Head of caudate nucleus (tissue), 42 donors: ENCODE measurements around the gene DERA.
"Not testable (repeated sequence)": the region's sequence is repeated elsewhere in the genome, so short reads cannot be mapped to it uniquely, and the experiment has no call there.

Experiments
- DNase-seq, 42 donors: peaks; one replicate each; pipeline versions ENCODE4 v3.0.0 to v3.0.0-alpha.2; 2020 to 2021; ENCODE audit warnings: mixed read lengths in 7 of 42
- intact Hi-C: fragments of 100-400 bp; cut with DNase I; formaldehyde crosslinking; loops from one replicate; pipeline ENCODE4 v1.15.0; 2022

The DERA gene

GRCh38 chr12:15955281-15955680 lies 44.1 kb downstream of the DERA start:
- intact Hi-C loops, result no loop called here

DNA sequence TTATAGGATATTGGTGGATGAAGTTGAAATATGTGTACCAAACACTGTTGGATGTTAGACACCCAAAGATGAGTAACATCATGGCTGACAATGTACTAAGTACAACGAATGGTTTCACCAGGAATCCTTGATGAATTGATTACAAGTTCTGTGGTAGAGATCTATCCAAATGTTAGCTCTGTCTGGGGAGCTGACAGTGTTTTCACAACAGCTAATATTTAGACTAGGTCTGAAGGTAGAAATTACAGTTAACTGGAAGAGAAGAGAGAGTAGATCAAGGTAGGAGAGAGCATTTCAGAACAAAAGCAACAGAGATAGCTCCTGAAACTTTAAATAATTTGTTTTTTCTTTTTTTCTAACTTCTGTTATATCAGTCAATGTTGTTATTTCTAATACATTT lies 44.9 kb downstream of the DERA start:
- DNase-seq, result no peak
- intact Hi-C loops, result no loop called here

More at GRCh38 chr12:15955281-15955680, 44.1 kb downstream of the DERA start:
- DNase-seq, result no peak

- DNase-seq, result no peak
- intact Hi-C loops, result no loop called here
Measured at GRCh38 chr12:15956413-15957185, 45.5 kb downstream of the DERA start.

- DNase-seq, result no peak
- intact Hi-C loops, result no loop called here
Measured at GRCh38 chr12:15962760-15963159, 51.6 kb downstream of the DERA start.

DNA sequence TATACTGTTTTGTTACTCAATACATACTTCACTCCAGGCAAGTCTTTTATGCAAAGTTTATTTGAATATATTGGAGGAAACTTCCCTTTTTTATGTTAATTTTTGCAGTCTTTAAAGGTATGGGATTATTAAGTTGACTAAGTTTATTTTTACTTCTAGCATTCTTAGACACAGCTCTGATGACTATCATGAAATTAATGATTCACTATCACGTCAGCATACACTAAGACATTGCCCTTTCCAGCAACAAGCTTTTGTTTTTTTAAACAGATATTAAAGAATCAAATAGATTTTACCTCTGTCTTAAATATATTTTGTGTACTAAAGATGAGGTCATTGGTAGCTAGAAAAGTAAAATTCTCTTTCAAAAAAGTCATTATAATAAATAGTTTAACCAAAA lies 52.1 kb downstream of the DERA start:
- intact Hi-C loops, result no loop called here
- no peak for DNase-seq

GRCh38 chr12:15966426-15966825 lies 55.3 kb downstream of the DERA start:
- intact Hi-C loops, result no loop called here
- DNase-seq, result no peak

DNA sequence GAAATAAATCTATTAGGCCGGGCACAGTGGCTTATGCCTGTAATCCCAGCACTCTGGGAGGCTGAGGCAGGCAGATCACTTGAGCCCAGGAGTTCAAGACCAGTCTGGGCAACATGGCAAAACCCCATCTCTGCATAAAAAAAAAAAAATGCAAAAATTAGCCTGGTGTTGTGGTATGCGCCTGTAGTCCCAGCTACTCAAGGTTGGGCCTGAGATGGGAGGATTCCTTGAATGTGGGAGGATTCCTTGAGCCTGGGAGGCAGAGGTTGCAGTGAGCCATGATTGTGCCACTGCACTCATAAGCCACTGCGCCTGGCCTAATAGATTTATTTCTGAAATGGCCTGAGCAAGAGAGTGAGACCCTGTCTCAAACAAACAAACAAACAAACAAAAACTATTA lies 55.9 kb downstream of the DERA start:
- DNase-seq, intact Hi-C loops: not testable (repeated sequence)

- DNase-seq, result no peak
- intact Hi-C loops, result no loop called here
Measured at GRCh38 chr12:15971211-15971610, 60.1 kb downstream of the DERA start.

- no peak for DNase-seq
- intact Hi-C loops, result no loop called here
Measured at GRCh38 chr12:15972894-15973293, 61.8 kb downstream of the DERA start.

GRCh38 chr12:15977999-15978951 lies 67.1 kb downstream of the DERA start:
- DNase-seq, result no peak
- intact Hi-C loops, result no loop called here

GRCh38 chr12:15979096-15980092 lies 68.3 kb downstream of the DERA start:
- no peak for DNase-seq
- intact Hi-C loops, result no loop called here

DNA sequence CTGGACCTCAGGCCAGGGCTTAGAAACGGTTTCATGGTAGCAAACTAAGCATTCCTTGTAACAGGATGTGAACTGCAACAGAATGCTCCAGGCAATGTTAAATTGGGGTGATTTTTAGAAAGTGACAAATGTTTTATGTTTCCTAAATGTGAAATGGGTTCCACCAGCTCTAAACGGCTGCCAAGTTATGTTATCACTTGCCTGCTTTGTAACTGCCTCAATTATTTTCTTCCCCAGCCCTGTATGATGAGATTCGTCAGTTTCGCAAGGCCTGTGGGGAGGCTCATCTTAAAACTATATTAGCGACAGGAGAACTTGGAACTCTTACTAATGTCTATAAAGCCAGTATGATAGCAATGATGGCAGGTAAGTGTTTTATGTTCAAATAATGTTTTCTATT lies 70.9 kb downstream of the DERA start:
- intact Hi-C loops, result no loop called here
- DNase-seq, result no peak

DNA sequence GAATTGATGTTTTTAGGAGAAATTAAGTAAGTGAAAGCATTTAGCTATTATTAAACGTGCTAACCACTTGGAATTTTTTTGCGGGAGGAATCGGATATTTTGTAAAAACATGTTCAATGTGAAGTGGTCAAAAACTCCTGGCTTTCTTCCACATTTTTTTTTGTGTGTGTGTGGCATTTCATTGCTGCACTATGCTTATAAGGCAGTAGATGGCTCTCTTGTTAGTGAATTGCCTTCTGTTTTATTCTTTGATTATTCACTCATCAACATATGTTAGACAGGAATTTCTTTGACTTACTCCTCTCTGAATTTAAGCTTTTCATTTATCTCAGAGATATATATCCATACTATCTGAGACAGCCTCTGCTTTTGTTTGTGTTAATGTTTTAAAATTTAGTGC lies 71.3 kb downstream of the DERA start:
- intact Hi-C loops, result no loop called here
- peak in 1 of 42 donors; percentile 7 for DNase-seq

- no peak for DNase-seq
- intact Hi-C loops, result no loop called here
Measured at GRCh38 chr12:15982921-15983320, 71.8 kb downstream of the DERA start.

GRCh38 chr12:15984097-15984800 lies 73.1 kb downstream of the DERA start:
- intact Hi-C loops, result no loop called here
- no peak for DNase-seq

DNA sequence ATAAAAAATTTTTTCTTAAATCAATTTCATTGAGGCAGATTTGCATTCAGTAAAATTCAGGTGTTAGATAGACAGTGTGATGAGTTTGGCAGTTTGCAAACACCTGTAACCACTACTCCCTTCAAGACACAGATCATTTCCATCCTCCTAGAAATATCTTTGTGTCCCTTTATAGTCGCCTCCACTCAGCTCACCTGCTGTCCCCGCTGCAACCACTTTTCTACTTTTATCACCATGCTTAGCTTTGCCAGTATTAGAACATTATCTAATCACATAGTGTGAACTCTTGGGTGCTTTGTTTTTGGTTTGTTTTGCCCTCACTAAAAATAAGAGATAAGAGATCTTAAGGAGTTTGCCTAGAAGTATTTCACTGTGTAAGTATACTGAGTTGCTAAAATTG lies 73.8 kb downstream of the DERA start:
- DNase-seq, result no peak
- intact Hi-C loops, result no loop called here

DNA sequence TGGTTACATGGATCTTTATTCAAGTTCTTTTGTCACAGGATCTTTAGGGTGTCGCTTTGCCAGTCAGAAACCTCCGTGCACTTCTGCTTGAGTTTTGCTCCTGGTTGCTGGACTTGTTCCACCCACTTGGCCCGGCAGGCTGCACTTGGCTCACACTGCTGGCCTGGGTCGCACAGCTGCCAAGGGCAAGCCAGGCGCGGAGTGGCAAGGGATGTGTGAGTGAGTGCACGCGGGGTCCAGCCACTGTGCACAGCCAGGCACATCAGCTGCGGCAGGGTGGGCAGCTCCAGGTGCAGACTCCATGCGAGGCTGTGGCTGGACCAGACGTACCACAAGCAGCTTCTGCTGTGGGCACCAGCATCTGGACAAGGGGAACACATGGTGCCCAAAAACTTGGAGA lies 76.6 kb downstream of the DERA start:
- DNase-seq, result peak in 21 of 42 donors; percentile 5 to 60 (median 25)
- intact Hi-C loops, result no loop called here

- DNase-seq, result no peak
- intact Hi-C loops, result no loop called here
Measured at GRCh38 chr12:15988983-15989755, 78.0 kb downstream of the DERA start.
